Progenitor cell of endocrine pancreas (in vitro differentiated cells): ENCODE data around the gene LRRC28. TPM values are rescaled to one million over a fixed set of nuclear protein-coding genes. Genes with fewer than 3 reads are reported as not detected.

Experiments used
- DNase-seq: peaks from one replicate; pipeline ENCODE4 v3.0.0; 2021; ENCODE audit warnings: low spot score; ENCODE audit not compliant: unreplicated experiment
- H3K27ac Mint-ChIP-seq: 2 replicates; pipeline ENCODE4 v1.8.0; 2021; ENCODE audit warnings: mild to moderate bottlenecking, moderate library complexity, mixed read lengths
- H3K27me3 Mint-ChIP-seq: 2 replicates; pipeline ENCODE4 v1.8.0; 2021; ENCODE audit warnings: mixed read lengths
- H3K36me3 Mint-ChIP-seq: 2 replicates; pipeline ENCODE4 v1.8.0; 2022; ENCODE audit warnings: mixed read lengths; ENCODE audit not compliant: insufficient read depth
- H3K4me1 Mint-ChIP-seq: 2 replicates; pipeline ENCODE4 v1.8.0; 2021; ENCODE audit warnings: low read depth, mixed read lengths
- H3K4me3 Mint-ChIP-seq: 2 replicates; pipeline ENCODE4 v1.8.0; 2021; ENCODE audit warnings: low read depth, mild to moderate bottlenecking, moderate library complexity, mixed read lengths
- H3K9me3 Mint-ChIP-seq: 2 replicates; pipeline ENCODE4 v1.8.0; 2021; ENCODE audit warnings: low read depth, mixed read lengths
- total RNA-seq: library from RNA; stranded (reverse); gene quantifications from 2 replicates; pipeline ENCODE4 v1.2.1, GENCODE V29; 2021
- TF ChIP-seq, protein P1 (sequence below): fragments of 200-600 bp; sonication (generic); IDR thresholded peaks from one replicate; pipeline ENCODE4 v1.5.0; 2021; ENCODE audit warnings: antibody characterized with exemption, mild to moderate bottlenecking; ENCODE audit not compliant: unreplicated experiment

The LRRC28 gene
- total RNA-seq, 1 donor from 2014 or later, result 36.5 TPM

DNA sequence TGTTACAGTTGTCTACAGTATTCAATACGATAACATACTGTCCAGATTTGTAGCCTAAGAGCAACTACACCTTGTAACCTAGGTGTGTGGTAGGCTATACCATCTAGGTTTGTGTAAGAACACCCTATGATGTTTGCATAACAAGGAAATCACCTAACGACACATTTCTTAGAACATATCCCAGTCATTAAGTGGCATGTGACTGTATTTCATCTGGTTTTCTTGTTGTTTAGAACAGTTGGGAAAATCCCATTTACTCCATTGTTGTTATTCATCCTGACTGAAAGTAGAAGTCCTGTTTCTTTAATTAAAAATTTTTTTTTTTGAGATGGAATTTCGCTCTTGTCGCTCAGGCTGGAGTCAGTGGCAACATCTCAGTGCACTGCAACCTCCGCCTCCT lies 31.3 kb downstream of the LRRC28 start:
- no peak overlapping the region for H3K27ac Mint-ChIP-seq
- H3K9me3 Mint-ChIP-seq, result peaks cover 5% of the 10 kb centered on the region
- no peak overlapping the region for H3K4me3 Mint-ChIP-seq
- peaks cover 12% of the 10 kb centered on the region for H3K36me3 Mint-ChIP-seq
- no peaks in the 10 kb centered on the region for H3K4me1 Mint-ChIP-seq
- TF ChIP-seq, protein P1, sequence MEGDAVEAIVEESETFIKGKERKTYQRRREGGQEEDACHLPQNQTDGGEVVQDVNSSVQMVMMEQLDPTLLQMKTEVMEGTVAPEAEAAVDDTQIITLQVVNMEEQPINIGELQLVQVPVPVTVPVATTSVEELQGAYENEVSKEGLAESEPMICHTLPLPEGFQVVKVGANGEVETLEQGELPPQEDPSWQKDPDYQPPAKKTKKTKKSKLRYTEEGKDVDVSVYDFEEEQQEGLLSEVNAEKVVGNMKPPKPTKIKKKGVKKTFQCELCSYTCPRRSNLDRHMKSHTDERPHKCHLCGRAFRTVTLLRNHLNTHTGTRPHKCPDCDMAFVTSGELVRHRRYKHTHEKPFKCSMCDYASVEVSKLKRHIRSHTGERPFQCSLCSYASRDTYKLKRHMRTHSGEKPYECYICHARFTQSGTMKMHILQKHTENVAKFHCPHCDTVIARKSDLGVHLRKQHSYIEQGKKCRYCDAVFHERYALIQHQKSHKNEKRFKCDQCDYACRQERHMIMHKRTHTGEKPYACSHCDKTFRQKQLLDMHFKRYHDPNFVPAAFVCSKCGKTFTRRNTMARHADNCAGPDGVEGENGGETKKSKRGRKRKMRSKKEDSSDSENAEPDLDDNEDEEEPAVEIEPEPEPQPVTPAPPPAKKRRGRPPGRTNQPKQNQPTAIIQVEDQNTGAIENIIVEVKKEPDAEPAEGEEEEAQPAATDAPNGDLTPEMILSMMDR, result no peak
- no peak for DNase-seq
- H3K27me3 Mint-ChIP-seq, result no peaks in the 10 kb centered on the region

DNA sequence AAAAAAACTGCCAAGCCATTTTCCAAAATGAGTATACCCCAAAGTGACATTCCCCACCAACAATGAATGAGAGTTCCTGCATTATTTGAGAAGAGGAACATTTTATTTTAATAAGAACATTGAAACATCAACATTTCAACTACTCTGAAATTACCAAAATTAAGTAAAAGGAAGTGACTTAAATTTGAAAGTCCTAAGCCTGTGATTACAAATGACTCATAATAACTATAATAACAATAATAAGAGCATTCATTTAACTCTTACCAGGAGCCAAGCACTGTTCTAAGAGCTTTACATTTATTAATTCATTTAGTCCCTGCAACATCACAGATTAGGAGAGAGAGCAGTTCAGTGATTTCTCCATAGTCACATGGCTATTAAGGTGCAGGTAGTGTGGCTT lies 32.4 kb downstream of the LRRC28 start:
- Mint-ChIP-seq H3K36me3 (peaks cover 9% of the 10 kb centered on the region), H3K9me3 (peaks cover 4% of the 10 kb centered on the region), H3K27me3 (no peaks in the 10 kb centered on the region), H3K27ac (no peak overlapping the region), H3K4me3 (no peak overlapping the region), H3K4me1 (no peaks in the 10 kb centered on the region)
- DNase-seq, result no peak
- TF ChIP-seq, protein P1, result no peak

DNA sequence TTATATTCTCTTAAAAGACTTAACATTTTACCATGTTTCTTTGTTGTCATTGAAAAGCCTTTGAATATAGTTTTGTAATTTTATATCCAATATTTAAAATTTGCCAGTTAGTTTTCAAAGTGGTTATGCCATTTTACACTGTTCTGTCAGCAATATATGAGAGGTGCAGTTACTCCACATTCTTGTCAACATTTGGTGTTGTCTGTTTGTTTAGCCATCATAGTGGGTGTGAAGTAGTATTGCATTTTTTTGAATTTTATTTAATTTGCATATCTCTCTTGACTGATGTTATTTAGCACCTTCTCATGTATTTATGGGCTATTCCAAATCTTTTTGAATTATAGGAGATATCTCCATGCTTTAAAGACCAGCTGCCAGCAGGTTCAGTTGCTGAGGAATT lies 40.4 kb downstream of the LRRC28 start:
- Mint-ChIP-seq H3K9me3 (peaks cover 15% of the 10 kb centered on the region), H3K27ac (peak overlapping the region; percentile 68), H3K27me3 (no peaks in the 10 kb centered on the region), H3K36me3 (peaks cover 30% of the 10 kb centered on the region), H3K4me3 (no peak overlapping the region), H3K4me1 (no peaks in the 10 kb centered on the region)
- DNase-seq, result no peak
- TF ChIP-seq, protein P1, result no peak

DNA sequence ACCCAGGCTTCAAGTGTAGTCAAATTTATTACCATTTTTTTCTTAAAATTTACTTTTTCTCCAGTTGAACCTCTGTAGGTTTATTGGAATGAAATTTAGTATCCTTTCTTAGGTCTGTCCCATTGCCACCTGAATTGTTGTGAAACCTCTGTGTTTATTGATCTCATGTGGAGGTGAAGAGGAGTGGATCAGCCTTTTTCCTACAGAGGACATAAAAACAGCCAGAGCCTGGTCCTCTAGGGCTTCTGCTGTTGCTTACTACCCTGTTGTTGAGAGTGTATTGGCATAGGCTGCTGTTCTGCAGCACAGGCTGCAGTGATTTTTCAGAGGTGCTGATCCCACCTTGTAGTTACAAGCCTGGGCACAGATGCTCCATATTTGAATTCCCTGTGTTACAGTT lies 44.6 kb downstream of the LRRC28 start:
- TF ChIP-seq, protein P1, result no peak
- no peak for DNase-seq
- H3K36me3 Mint-ChIP-seq, result peaks cover 30% of the 10 kb centered on the region
- peaks cover 15% of the 10 kb centered on the region for H3K9me3 Mint-ChIP-seq
- no peaks in the 10 kb centered on the region for H3K27me3 Mint-ChIP-seq
- H3K4me1 Mint-ChIP-seq, result no peaks in the 10 kb centered on the region
- no peak overlapping the region for H3K27ac Mint-ChIP-seq
- H3K4me3 Mint-ChIP-seq, result no peak overlapping the region

DNA sequence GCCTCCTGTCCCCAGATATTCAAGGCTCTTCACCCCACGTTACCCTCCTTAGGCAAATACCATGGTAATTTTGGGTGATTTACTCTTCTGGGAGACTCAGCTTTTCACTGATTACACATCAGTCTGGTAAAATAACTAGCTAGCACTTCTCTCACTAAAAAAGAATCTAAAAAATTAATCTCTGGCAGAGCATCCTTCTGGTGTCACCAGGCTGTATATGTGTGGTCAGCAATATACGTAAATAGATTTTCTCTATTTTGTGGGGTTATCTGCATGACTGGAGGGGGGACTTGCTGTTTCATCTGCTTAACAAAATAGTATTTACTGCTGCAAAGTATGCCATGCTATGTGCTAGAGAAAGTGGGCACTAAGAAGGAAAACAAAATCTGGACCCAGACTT lies 45.1 kb downstream of the LRRC28 start:
- no peak for DNase-seq
- Mint-ChIP-seq H3K9me3 (peaks cover 15% of the 10 kb centered on the region), H3K4me3 (no peak overlapping the region), H3K27me3 (no peaks in the 10 kb centered on the region), H3K4me1 (no peaks in the 10 kb centered on the region), H3K27ac (no peak overlapping the region), H3K36me3 (peaks cover 27% of the 10 kb centered on the region)
- TF ChIP-seq, protein P1, result no peak
